Measurements from ENCODE around the gene C1orf56.

GRCh38 chr1:151048645-151049032 is 1.1 kb downstream of the C1orf56 start:
- TF ChIP-seq, protein P1, sequence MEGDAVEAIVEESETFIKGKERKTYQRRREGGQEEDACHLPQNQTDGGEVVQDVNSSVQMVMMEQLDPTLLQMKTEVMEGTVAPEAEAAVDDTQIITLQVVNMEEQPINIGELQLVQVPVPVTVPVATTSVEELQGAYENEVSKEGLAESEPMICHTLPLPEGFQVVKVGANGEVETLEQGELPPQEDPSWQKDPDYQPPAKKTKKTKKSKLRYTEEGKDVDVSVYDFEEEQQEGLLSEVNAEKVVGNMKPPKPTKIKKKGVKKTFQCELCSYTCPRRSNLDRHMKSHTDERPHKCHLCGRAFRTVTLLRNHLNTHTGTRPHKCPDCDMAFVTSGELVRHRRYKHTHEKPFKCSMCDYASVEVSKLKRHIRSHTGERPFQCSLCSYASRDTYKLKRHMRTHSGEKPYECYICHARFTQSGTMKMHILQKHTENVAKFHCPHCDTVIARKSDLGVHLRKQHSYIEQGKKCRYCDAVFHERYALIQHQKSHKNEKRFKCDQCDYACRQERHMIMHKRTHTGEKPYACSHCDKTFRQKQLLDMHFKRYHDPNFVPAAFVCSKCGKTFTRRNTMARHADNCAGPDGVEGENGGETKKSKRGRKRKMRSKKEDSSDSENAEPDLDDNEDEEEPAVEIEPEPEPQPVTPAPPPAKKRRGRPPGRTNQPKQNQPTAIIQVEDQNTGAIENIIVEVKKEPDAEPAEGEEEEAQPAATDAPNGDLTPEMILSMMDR (IDR thresholded peaks at IDR 0.05): peak in 1 of 6 experiments; percentile 52
- TF ChIP-seq POLR2A (IDR thresholded peaks at IDR 0.05): no peak

All from Peyer's patch (tissue), 4 donors.